K562 (cell line): ENCODE data around the gene SRPK2. TPM values are rescaled to one million over a fixed set of nuclear protein-coding genes. Genes with fewer than 3 reads are reported as not detected.

ENCODE experiments used
- ATAC-seq: fragments of 200-7000 bp; cut with Tn5 transposase; 3 replicates; pipeline ENCODE4 v1.9.1; 2020; ENCODE audit warnings: moderate library complexity
- BruUV-seq: library from RNA; stranded (reverse); fragments of 400-500 nt; replicated peaks from 2 replicates; lab custom pipeline; 2021; lab: Mats Ljungman, UMichigan
- CTCF ChIA-PET: fragments of 300-600 bp; formaldehyde crosslinking; extraction: SDS; loops from one replicate; lab custom pipeline; 2021; ENCODE audit warnings: low intra/inter-chr PET ratio; lab: Yijun Ruan, JAX
- POLR2A ChIA-PET: fragments of 300-600, 350-650 bp; sonication (Branson Sonifier 250); formaldehyde crosslinking; extraction: SDS; loops from one replicate; lab custom pipeline; 2021; ENCODE audit warnings: antibody characterized with exemption, inconsistent platforms; lab: Yijun Ruan, JAX
- DNase-seq, 4 experiments: peaks; one replicate each; pipeline versions ENCODE4 v3.0.0 to v3.0.0-alpha.2; 2011 to 2018; ENCODE audit warnings: low spot score in 3 of 4, mixed read lengths in 3 of 4; ENCODE audit errors: extremely low read depth in 1 of 4
- FAIRE-seq: peaks from 2 replicates; lab custom pipeline; 2011; peaks lifted over from hg19 to GRCh38; lab: Jason Lieb, UNC
- H2AFZ ChIP-seq: 2 replicates; pipeline ENCODE4 v1.6.0; 2011; ENCODE audit warnings: low read depth, low read length, control low read depth, inconsistent platforms
- H3K27ac ChIP-seq: fragments of 200-600 bp; 3 replicates; pipeline ENCODE4 v1.8.0; 2011; ENCODE audit warnings: low read depth, mild to moderate bottlenecking, control low read depth, inconsistent platforms, low read length, moderate library complexity, mixed read lengths; ENCODE audit errors: extremely low read depth
- H3K27me3 ChIP-seq, 2 experiments: fragments of 300-600 bp in 1 of 2; 2 replicates in 1 of 2; 3 replicates in 1 of 2; pipeline versions ENCODE4 v1.6.0 to v1.8.0; 2011; ENCODE audit warnings: inconsistent platforms in 2 of 2, low read length in 2 of 2, mild to moderate bottlenecking in 1 of 2, mixed read lengths in 1 of 2, moderate library complexity in 1 of 2; ENCODE audit not compliant: control insufficient read depth in 2 of 2, insufficient read depth in 2 of 2
- H3K36me3 ChIP-seq: fragments of 300-600 bp; 3 replicates; pipeline ENCODE4 v1.8.0; 2011; ENCODE audit warnings: mild to moderate bottlenecking, low read length, inconsistent platforms; ENCODE audit not compliant: control insufficient read depth, insufficient read depth
- H3K4me1 ChIP-seq, 2 experiments: fragments of 200-600 bp in 1 of 2; replicated peaks in 1 of 2; 2 replicates in 1 of 2; 3 replicates in 1 of 2; pipeline versions ENCODE4 v1.5.1 to v1.8.0; 2011; ENCODE audit warnings: inconsistent platforms in 2 of 2, low read length in 2 of 2, mild to moderate bottlenecking in 1 of 2, mixed read lengths in 1 of 2, moderate library complexity in 1 of 2; ENCODE audit not compliant: control insufficient read depth in 2 of 2, insufficient read depth in 2 of 2
- H3K4me2 ChIP-seq: 2 replicates; pipeline ENCODE4 v1.6.1; 2011; ENCODE audit warnings: low read length, control low read depth, inconsistent platforms, mixed read lengths; ENCODE audit not compliant: insufficient read depth
- H3K4me3 ChIP-seq: fragments of 200-600 bp; sonication (generic), shearing (Covaris generic); 2 replicates; pipeline ENCODE4 v1.5.1; 2016; ENCODE audit warnings: control low read depth, inconsistent platforms
- H3K79me2 ChIP-seq: fragments of 200-600 bp; 3 replicates; pipeline ENCODE4 v1.8.0; 2011; ENCODE audit warnings: low read length, inconsistent platforms; ENCODE audit not compliant: control insufficient read depth, insufficient read depth
- H3K9ac ChIP-seq, 2 experiments: 2 replicates each; pipeline versions ENCODE4 v1.6.0 to v1.6.1; 2011; ENCODE audit warnings: low read depth in 2 of 2, low read length in 2 of 2, control low read depth in 1 of 2, inconsistent platforms in 1 of 2, mild to moderate bottlenecking in 1 of 2, mixed read lengths in 1 of 2; ENCODE audit not compliant: insufficient read depth in 1 of 2
- H3K9me1 ChIP-seq: one replicate; pipeline ENCODE4 v1.6.0; 2011; ENCODE audit warnings: inconsistent platforms, mild to moderate bottlenecking, low read length, moderate library complexity; ENCODE audit not compliant: control insufficient read depth, insufficient read depth
- H3K9me3 ChIP-seq: replicated peaks from 2 replicates; pipeline ENCODE4 v1.5.1; 2011; ENCODE audit warnings: low read depth, low read length, inconsistent platforms; ENCODE audit not compliant: control insufficient read depth, insufficient read depth
- H4K20me1 ChIP-seq: replicated peaks from 2 replicates; pipeline ENCODE4 v1.6.1; 2011; ENCODE audit warnings: low read length, inconsistent platforms, mixed read lengths; ENCODE audit not compliant: control insufficient read depth, insufficient read depth
- CTBP1 ChIP-seq: fragments of 450-650 bp; IDR thresholded peaks from 2 replicates; pipeline ENCODE4 v1.6.1; 2016; ENCODE audit warnings: borderline replicate concordance
- MEIS2 ChIP-seq: fragments of 450-650 bp; IDR thresholded peaks from 2 replicates; pipeline ENCODE4 v1.6.1; 2014; ENCODE audit warnings: mild to moderate bottlenecking; ENCODE audit not compliant: partially characterized antibody
- PBX2 ChIP-seq, 2 experiments: IDR thresholded peaks in 1 of 2; conservative IDR thresholded peaks in 1 of 2; 2 replicates each; pipeline ENCODE4 v1.6.1; 2016; ENCODE audit warnings: low read depth in 2 of 2, mild to moderate bottlenecking in 1 of 2, missing compliant biosample characterization in 1 of 2, missing genetic modification characterization in 1 of 2, moderate library complexity in 1 of 2
- PRDM10 ChIP-seq: fragments of 450-650 bp; IDR thresholded peaks from 2 replicates; pipeline ENCODE4 v1.6.1; 2018; ENCODE audit not compliant: partially characterized antibody
- TARDBP ChIP-seq: fragments of 450-650 bp; IDR thresholded peaks from 2 replicates; pipeline ENCODE4 v1.6.1; 2016
- ZNF140 ChIP-seq: fragments of 250-450 bp; sonication (Bioruptor Pico); IDR thresholded peaks from 2 replicates; pipeline ENCODE4 v1.8.0; 2021; ENCODE audit warnings: moderate library complexity, mild to moderate bottlenecking, inconsistent platforms
- WGBS: fragments of 100-300 bp; shearing (Covaris generic); methylation state at CpG from one replicate; pipeline ENCODE4 v1.1.6; 2016; ENCODE audit warnings: low coverage, mixed read lengths; ENCODE audit not compliant: insufficient coverage; ENCODE audit errors: missing lambda C conversion rate; 5-methylcytosine and 5-hydroxymethylcytosine counted together
- in situ Hi-C: fragments of 300-500 bp; cut with MboI; formaldehyde crosslinking; loops from 4 replicates; pipeline ENCODE4 v1.15.0; 2018; ENCODE audit warnings: inconsistent platforms, mixed read lengths
- intact Hi-C: fragments of 100-400 bp; cut with micrococcal nuclease; formaldehyde crosslinking; loops from 2 replicates; pipeline ENCODE4 v1.14.2; 2022
- polyA plus RNA-seq, 8 experiments: library from polyadenylated mRNA; depleted of rRNA in 4 of 8; stranded (reverse) in 5 of 8; unstranded in 3 of 8; fragments of >200 nt; fragmentation: Nextera tagmentation in 2 of 8; fragmentation: Illumina TruSeq in 1 of 8; extraction: Ambion mirVana in 2 of 8; extraction: Trizol in 1 of 8; gene quantifications; 2 replicates each; pipeline versions ENCODE4 v1.2.1 to v1.2.3, GENCODE V29; 2011 to 2014; ENCODE audit warnings: inconsistent platforms in 1 of 8, missing spikeins in 1 of 8
- total RNA-seq, 7 experiments: library from RNA; depleted of rRNA in 6 of 7; stranded (reverse); fragments of >200 nt in 6 of 7; fragmentation: Illumina TruSeq in 2 of 7; extraction: Trizol in 2 of 7; gene quantifications; 2 replicates each; pipeline versions ENCODE4 v1.2.1 to v1.2.3, GENCODE V29; 2011 to 2021; ENCODE audit warnings: low replicate concordance in 1 of 7
- TF ChIP-seq, protein P1 (sequence below): fragments of 450-650 bp; IDR thresholded peaks from 2 replicates; pipeline ENCODE4 v1.6.1; 2016

SRPK2 gene
- total and polyA plus RNA-seq, 9 of the 15 experiments (the other 6 are each of a cell fraction or from before 2014, with no cell fraction given): 21.5 to 44.7 (median 33.3) TPM

DNA sequence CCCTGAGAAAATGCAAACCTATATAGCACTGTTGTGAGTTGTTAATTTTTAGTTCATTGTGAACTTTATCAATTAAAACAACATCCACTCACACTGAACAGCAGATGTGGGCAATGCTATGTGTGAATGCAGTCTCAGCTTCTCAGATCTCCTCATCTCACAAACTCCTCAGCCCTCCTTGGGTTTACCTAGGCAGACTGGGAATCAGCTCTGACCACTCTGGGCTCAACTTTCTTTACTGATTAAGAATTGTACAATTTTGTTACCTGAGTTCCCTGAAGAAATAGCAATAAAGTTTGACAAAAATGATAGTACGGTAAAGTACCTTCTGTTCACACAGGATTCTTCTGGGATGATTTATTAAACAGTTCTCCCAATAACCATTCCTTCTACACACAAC, 124.0 kb downstream of the SRPK2 start (continued):
- TF ChIP-seq PRDM10: no peak
- TF ChIP-seq ZNF140 (CRISPR knock-in tag): no peak

DNA sequence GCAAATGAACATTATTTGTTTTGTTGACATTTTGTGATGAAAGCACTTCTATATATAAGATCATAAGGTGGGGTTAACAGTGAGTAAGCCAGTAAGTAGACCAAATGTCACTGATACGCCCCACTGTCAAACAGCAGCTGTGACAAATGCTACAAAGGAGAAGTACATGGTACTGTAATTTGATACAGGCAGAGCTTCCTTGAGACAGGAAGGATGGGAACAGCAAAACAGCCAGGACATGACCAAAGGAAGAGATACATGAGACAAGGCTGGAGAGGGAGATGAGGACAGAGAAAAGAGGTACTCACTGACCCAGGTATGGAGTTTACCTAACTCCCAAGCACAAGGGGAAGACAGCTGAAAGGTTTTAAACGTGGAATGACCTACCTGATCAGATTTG, 127.0 kb downstream of the SRPK2 start:
- Histone ChIP-seq H3K4me1 (peaks cover 3 to 16% of the 10 kb centered on the region in 2 experiments; a peak in 3 of 5 replicates), H3K27ac (no peak overlapping the region), H3K36me3 (no peaks in the 10 kb centered on the region), H2AFZ (no peak overlapping the region), H3K9me3 (no peaks in the 10 kb centered on the region), H3K9me1 (no peaks in the 10 kb centered on the region), H4K20me1 (peaks cover 3% of the 10 kb centered on the region; the same call in 1 of the 2 replicates), H3K79me2 (peaks cover 21% of the 10 kb centered on the region), H3K4me2 (no peak overlapping the region)
- DNase-seq (peak in 2 of 4 experiments; percentile 40 to 49), ATAC-seq (peak; percentile 68), FAIRE-seq (no peak)
- POLR2A ChIA-PET: interaction anchor here (0.8 to 0.9 kb wide), 2 partner anchors 8 to 10 kb away, joined by 3 read pairs; no protein-coding TSS in a partner anchor
- intact Hi-C loops (loop anchor here (10.0 kb wide), 1 partner anchor 333 kb away; no protein-coding TSS in a partner anchor), in situ Hi-C loops (no loop called here)
- BruUV-seq: no TSS peak
- WGBS: 6% methylated on average over 2 of the region's 2 CpGs
- TF ChIP-seq TARDBP: no peak
- TF ChIP-seq, protein P1, sequence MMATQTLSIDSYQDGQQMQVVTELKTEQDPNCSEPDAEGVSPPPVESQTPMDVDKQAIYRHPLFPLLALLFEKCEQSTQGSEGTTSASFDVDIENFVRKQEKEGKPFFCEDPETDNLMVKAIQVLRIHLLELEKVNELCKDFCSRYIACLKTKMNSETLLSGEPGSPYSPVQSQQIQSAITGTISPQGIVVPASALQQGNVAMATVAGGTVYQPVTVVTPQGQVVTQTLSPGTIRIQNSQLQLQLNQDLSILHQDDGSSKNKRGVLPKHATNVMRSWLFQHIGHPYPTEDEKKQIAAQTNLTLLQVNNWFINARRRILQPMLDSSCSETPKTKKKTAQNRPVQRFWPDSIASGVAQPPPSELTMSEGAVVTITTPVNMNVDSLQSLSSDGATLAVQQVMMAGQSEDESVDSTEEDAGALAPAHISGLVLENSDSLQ: peak; percentile 70
- peak; percentile 59 for TF ChIP-seq MEIS2
- TF ChIP-seq CTBP1: peak; percentile 66
- TF ChIP-seq PBX2 (CRISPR knock-in tag; IDR thresholded peaks at IDR 0.05; ENCODE audit: low read depth): no peak
- TF ChIP-seq PBX2 (tag; conservative IDR thresholded peaks at IDR 0.05; ENCODE audit: low read depth): peak; percentile 56
- TF ChIP-seq, all 486 proteins: peak for 4
- Histone ChIP-seq H3K9ac (no peak overlapping the region), H3K4me3 (no peak overlapping the region), H3K27me3 (no peaks in the 10 kb centered on the region)
- CTCF ChIA-PET: no interaction called here
